Small intestine (tissue), 7 donors: Measurements from ENCODE around the gene BICDL1. TPM values are rescaled to one million over a fixed set of nuclear protein-coding genes. Genes with fewer than 3 reads are reported as not detected.

Experiments used
- DNase-seq, 2 donors: peaks; one replicate each; pipeline versions ENCODE4 v3.0.0 to v3.0.0-alpha.2; 2013
- FAIRE-seq: peaks from 2 replicates; lab custom pipeline; 2012; peaks lifted over from hg19 to GRCh38; lab: Jason Lieb, UNC
- H3K27ac ChIP-seq, 3 donors: one replicate each; pipeline ENCODE4 v1.5.1; 2013; ENCODE audit warnings: low read length in 2 of 3, mild to moderate bottlenecking in 2 of 3, control low read depth in 1 of 3, inconsistent platforms in 1 of 3, low read depth in 1 of 3, moderate library complexity in 1 of 3
- H3K27me3 ChIP-seq, 3 donors: one replicate each; pipeline ENCODE4 v1.6.1; 2013; ENCODE audit warnings: low read length in 3 of 3, inconsistent platforms in 1 of 3; ENCODE audit not compliant: control insufficient read depth in 3 of 3, insufficient read depth in 3 of 3
- H3K36me3 ChIP-seq, 3 donors: one replicate each; pipeline ENCODE4 v1.6.1; 2013; ENCODE audit warnings: low read length in 3 of 3, inconsistent platforms in 1 of 3, low read depth in 1 of 3, mild to moderate bottlenecking in 1 of 3, moderate library complexity in 1 of 3; ENCODE audit not compliant: control insufficient read depth in 3 of 3, insufficient read depth in 2 of 3
- H3K4me1 ChIP-seq, 3 donors: one replicate each; pipeline ENCODE4 v1.6.1; 2013; ENCODE audit warnings: low read length in 2 of 3, inconsistent platforms in 1 of 3, low read depth in 1 of 3, mild to moderate bottlenecking in 1 of 3, moderate library complexity in 1 of 3; ENCODE audit not compliant: control insufficient read depth in 3 of 3, insufficient read depth in 2 of 3
- H3K4me3 ChIP-seq, 3 donors: one replicate each; pipeline ENCODE4 v1.5.1; 2013; ENCODE audit warnings: low read length in 3 of 3, control low read depth in 1 of 3, inconsistent platforms in 1 of 3, low read depth in 1 of 3, mild to moderate bottlenecking in 1 of 3, moderate library complexity in 1 of 3
- H3K9me3 ChIP-seq, 2 donors: one replicate each; pipeline ENCODE4 v1.6.1; 2013; ENCODE audit warnings: low read depth in 1 of 2, low read length in 1 of 2; ENCODE audit not compliant: control insufficient read depth in 2 of 2, insufficient read depth in 1 of 2
- WGBS, 3 donors: extraction: QIAGEN DNeasy Blood & Tissue Kit; methylation state at CpG; one replicate each; pipeline ENCODE4 v1.1.7; 2013; 5-methylcytosine and 5-hydroxymethylcytosine counted together
- polyA plus RNA-seq, 4 donors: library from polyadenylated mRNA; stranded (reverse) in 3 of 4; unstranded in 1 of 4; fragments of 200-250 nt in 3 of 4; fragments of 120-200 nt in 1 of 4; gene quantifications; one replicate each; pipeline versions ENCODE4 v1.2.1 to v1.2.3, GENCODE V29; 2013
- donor health status: healthy with polysubstance abuse.
- donor health status: control.
- donor health status: control.
- donor health status: Bipolar disorder and iron deficiency.
- donor health status: healthy.

The BICDL1 gene
- polyA plus RNA-seq, 4 donors, result 3.2 to 9.8 (median 6.0) TPM

DNA sequence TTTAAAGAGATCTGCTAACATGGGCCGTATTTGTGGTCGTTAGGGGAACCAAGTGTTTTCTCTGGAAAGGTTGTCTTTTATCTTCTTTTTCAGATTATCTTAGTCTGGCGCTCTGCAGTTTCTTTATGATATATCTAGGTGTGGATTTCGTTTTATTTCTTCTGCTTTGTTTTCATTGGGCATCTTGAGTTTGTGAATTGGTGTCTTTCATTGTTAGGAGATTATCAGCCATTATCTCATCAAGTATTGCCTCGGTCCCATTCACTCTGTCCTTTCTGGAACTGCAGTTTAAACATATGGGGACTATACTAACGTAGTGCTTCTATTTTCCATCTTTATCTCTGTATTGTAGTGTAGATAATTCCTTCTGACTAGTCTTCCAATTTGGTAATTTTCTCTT is 60.4 kb downstream of the BICDL1 start:
- no peak overlapping the region for H3K27ac ChIP-seq
- H3K4me3 ChIP-seq, result no peak overlapping the region
- no peaks in the 10 kb centered on the region for H3K36me3 ChIP-seq
- FAIRE-seq, result no peak
- no peaks in the 10 kb centered on the region for H3K9me3 ChIP-seq
- H3K27me3 ChIP-seq, result no peaks in the 10 kb centered on the region
- WGBS, 3 donors, result 56 to 74% (median 68%) methylated on average over 6 of the region's 6 CpGs
- DNase-seq, result no peak
- H3K4me1 ChIP-seq, result no peaks in the 10 kb centered on the region

DNA sequence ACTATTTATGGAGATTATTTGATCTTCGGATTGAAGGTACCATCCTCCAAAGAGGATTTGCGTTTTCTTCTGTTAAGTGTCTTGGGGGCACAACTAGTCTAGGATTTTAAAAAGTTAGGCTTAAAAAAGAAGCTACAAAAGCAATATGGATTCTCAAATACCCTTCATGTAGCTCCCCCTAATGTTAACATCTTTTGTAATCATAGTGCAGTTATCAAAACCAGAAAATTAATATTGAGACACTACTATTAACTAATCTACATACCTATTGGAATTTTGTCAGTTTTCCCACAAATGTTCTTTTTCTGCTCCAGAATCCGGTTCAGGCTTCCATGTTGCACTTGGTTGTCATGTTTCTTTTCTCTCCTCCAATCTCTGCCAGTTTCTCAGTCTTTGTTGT is 62.5 kb downstream of the BICDL1 start:
- no peaks in the 10 kb centered on the region for H3K36me3 ChIP-seq
- H3K27me3 ChIP-seq, result no peaks in the 10 kb centered on the region
- H3K4me3 ChIP-seq, result no peak overlapping the region
- FAIRE-seq (no peak), DNase-seq (no peak)
- no peaks in the 10 kb centered on the region for H3K9me3 ChIP-seq
- no peaks in the 10 kb centered on the region for H3K4me1 ChIP-seq
- WGBS, 3 donors, result 91 to 95% (median 95%) methylated on average over 3 of the region's 3 CpGs
- H3K27ac ChIP-seq, result no peak overlapping the region

DNA sequence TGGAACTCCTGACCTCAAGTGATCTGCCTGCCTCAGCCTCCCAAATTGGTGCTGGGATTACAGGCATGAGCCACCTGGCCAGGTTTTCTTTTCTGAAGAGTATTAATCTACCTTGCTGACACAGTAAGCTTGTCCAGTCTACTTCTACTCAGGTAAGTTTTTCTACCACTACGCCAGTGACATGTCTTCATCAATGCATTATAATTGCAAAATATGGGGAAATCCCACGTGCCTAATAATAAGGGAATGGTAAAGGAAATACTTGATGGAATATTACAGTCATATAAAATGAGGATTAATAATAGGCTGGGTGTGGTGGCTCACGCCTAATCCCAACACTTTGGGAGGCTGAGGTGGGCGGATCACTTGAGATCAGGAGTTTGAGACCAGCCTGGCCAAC is 65.3 kb downstream of the BICDL1 start:
- WGBS, 3 donors, result 81 to 90% (median 86%) methylated on average over 4 of the region's 4 CpGs
- Histone ChIP-seq H3K27ac (no peak overlapping the region), H3K4me3 (no peak overlapping the region), H3K36me3 (no peaks in the 10 kb centered on the region), H3K4me1 (no peaks in the 10 kb centered on the region), H3K9me3 (no peaks in the 10 kb centered on the region), H3K27me3 (no peaks in the 10 kb centered on the region)
- FAIRE-seq (no peak), DNase-seq (no peak)

DNA sequence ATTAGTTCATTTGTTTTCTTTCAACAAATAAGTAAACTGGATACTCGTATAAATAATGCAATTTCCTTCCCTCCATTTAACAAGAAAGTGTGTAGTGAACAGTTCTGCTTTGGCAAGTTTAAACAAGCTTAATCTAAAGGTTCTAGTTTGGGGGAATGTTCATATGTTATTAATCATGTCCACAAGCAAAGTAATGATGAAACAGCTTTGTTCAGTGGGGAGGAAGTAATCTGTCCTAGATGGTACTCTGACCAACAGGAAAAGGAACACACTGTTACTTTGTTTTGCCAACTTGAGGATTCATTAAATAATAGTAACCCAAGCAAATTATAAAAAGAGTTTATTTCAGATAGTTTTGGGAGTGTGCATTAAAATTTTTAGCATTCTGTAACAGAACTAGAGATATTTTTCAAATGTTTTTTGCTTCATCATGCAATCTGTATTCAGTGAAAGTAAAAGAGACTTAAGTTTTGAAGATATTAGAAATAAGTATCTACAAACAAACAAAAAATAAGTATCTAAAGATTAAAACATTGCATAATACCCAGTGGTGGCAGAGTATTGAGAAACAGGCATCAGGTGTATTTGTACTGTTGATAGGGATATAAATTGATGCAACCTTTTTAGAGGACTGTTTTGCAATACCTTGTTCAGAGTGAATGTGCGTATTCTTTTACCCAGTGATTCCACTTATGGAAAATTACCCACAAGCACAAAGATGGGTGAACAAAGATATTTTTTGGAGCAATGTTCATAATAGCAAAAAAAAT is 66.4 kb downstream of the BICDL1 start:
- Histone ChIP-seq H3K9me3 (no peaks in the 10 kb centered on the region), H3K27ac (no peak overlapping the region), H3K27me3 (no peaks in the 10 kb centered on the region), H3K36me3 (no peaks in the 10 kb centered on the region), H3K4me3 (no peak overlapping the region), H3K4me1 (no peaks in the 10 kb centered on the region)
- no peak for FAIRE-seq
- no peak for DNase-seq
- 73 to 84% (median 77%) methylated on average over 2 of the region's 2 CpGs for WGBS, 3 donors

DNA sequence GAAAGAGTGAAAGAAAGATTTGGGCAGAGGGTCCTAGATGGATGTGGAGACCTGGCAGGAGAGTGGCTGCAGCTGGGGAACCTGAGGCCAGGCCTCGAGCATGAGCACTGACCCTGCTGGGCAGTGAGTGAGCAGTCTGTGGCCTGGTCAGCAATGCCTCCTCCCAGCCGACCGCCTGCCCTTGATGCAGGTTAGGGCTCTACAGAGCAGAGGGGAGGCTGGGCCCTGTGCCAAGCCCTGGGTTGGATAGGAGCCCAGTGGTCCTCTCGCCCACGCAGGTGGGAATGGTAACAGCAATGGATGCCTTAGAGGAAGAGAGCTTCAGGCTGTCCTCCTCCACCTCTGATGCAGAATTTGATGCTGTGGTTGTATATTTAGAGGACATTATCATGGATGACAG is 67.7 kb downstream of the BICDL1 start:
- WGBS, 3 donors, result 80 to 94% (median 93%) methylated on average over 5 of the region's 5 CpGs
- H3K36me3 ChIP-seq, result no peaks in the 10 kb centered on the region
- H3K4me1 ChIP-seq, result no peaks in the 10 kb centered on the region
- no peak overlapping the region for H3K27ac ChIP-seq
- no peaks in the 10 kb centered on the region for H3K27me3 ChIP-seq
- H3K4me3 ChIP-seq, result no peak overlapping the region
- no peak for DNase-seq
- FAIRE-seq, result no peak
- H3K9me3 ChIP-seq, result no peaks in the 10 kb centered on the region

DNA sequence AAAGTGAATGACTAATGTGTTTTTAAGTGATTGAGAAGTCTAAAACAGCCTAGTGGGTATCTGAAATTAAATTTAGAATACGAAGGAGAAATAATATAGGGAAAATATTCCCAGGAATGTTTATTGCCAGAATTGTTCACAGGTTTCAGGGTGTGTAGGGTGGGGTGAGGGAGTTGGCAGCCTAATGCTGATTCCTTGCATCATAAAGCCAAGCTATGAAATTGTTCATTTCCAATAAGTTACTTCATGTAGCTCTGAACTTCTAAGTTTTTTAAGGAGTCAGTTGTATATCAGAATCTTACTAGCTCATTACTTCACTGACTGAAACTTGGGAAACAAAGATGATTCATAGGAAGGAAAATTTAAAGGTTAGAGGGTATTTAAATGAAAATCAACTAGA is 71.2 kb downstream of the BICDL1 start:
- no peak for FAIRE-seq
- WGBS, 3 donors, result 67 to 84% (median 69%) methylated on average over 1 of the region's 1 CpG
- no peaks in the 10 kb centered on the region for H3K4me1 ChIP-seq
- no peak overlapping the region for H3K4me3 ChIP-seq
- H3K9me3 ChIP-seq, result no peaks in the 10 kb centered on the region
- DNase-seq, result no peak
- H3K27ac ChIP-seq, result no peak overlapping the region
- no peaks in the 10 kb centered on the region for H3K27me3 ChIP-seq
- H3K36me3 ChIP-seq, result peaks cover 0 to 2% (median 0%) of the 10 kb centered on the region in 3 donors

DNA sequence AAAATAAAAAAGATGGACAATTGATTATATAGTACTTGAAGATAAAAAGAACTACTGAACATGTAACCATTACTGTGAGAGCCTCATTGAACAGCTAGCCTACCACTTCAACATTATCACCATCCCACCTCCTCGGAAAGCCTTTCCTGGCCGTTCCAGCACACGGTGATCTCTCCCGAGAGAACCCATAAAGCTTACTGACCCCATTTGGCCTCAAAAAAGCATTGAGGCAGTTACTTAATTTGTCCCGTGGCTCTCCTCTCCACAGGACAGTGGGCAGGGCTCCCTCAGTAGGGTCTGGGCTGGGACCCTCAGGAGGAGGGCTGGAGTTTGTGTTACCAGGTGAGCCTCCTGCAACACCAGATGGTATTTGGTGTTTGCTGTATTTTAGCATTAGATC is 71.7 kb downstream of the BICDL1 start:
- 78 to 91% (median 90%) methylated on average over 5 of the region's 5 CpGs for WGBS, 3 donors

DNA sequence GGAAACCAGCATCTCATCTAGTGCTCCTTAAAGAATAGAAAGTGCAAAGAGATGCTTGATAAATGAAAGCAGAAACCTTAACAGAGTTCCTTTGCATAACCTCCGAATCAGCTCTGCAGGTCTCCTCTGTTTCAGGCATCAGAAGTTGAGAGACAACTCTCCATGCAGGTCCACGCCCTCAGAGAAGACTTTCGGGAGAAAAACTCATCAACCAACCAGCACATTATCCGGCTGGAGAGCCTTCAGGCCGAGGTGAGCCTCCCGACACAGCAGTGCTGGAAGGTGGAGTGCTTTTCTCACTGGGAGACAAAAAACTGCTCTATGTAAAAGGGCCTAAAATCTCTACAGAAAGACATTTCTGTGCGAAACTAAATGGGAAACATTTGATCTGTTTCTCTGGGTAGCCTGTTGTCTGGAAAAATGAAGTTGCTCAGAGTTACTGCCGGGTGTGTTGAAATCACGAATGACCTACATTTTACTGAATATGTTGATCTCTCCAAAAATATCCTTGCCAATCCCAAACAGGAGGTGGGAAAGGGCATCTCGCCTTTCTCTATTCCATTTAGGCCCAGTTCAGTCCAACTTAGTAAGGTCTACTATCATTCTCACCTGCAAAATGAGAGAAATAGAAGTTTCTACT is 72.7 kb downstream of the BICDL1 start:
- Histone ChIP-seq H3K4me1 (no peaks in the 10 kb centered on the region), H3K27ac (no peak overlapping the region), H3K36me3 (peaks cover 0 to 2% (median 0%) of the 10 kb centered on the region in 3 donors), H3K27me3 (no peaks in the 10 kb centered on the region), H3K4me3 (no peak overlapping the region), H3K9me3 (no peaks in the 10 kb centered on the region)
- 88 to 92% (median 89%) methylated on average over 10 of the region's 10 CpGs for whole genome bisulfite sequencing, 3 donors
- DNase-seq (no peak), FAIRE-seq (no peak)

More for the DNA sequence above, 71.7 kb downstream of the BICDL1 start:
- FAIRE-seq (no peak), DNase-seq (no peak)
- Histone ChIP-seq H3K36me3 (peaks cover 0 to 2% (median 0%) of the 10 kb centered on the region in 3 donors), H3K27ac (no peak overlapping the region), H3K4me3 (no peak overlapping the region), H3K9me3 (no peaks in the 10 kb centered on the region), H3K27me3 (no peaks in the 10 kb centered on the region), H3K4me1 (no peaks in the 10 kb centered on the region)
